HG02588 (cell line): ENCODE data around the gene PLPPR3.
"Not testable (repeated sequence)": the region's sequence is repeated elsewhere in the genome, so short reads cannot be mapped to it uniquely, and the experiment has no call there.

Source experiments
- ATAC-seq: cut with Tn5 transposase; IDR thresholded peaks from one replicate; pipeline ENCODE4 v1.9.1; 2021; ENCODE audit warnings: mild to moderate bottlenecking, moderate library complexity; ENCODE audit not compliant: unreplicated experiment

PLPPR3 gene

GRCh38 chr19:829129-829758 is 7.5 kb upstream of the PLPPR3 start:
- no peak for ATAC-seq

DNA sequence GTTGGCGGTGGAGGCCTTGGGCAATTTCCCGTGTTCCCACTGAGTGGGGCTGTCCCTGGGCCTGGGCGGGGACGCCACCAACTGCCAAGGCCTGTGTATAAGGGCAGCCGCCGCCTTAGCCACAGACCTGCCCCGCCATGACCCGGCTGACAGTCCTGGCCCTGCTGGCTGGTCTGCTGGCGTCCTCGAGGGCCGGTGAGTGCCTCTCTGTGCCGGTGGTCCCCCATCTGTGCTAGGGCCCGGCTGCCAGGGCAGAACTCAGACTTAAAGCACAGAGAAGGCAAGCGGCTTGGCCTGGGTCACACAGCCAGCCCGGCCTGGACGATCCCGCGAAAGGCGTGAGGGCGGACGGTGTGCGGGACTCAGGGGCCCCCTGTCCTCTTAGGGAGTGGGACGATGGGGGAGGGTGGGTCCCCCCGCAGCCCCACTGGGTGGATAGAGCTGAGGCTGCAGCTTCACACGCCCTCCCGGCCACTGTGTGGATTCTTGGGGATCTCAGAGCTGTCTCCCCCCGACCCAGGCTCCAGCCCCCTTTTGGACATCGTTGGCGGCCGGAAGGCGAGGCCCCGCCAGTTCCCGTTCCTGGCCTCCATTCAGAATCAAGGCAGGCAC is 6.1 kb upstream of the PLPPR3 start, which contains the start of gene AZU1:
Gene AZU1 (plus strand): TSS at position 128 of the 612 bp plus-strand sequence. CDS start 10 bp downstream, at position 138.
- no peak for ATAC-seq

DNA sequence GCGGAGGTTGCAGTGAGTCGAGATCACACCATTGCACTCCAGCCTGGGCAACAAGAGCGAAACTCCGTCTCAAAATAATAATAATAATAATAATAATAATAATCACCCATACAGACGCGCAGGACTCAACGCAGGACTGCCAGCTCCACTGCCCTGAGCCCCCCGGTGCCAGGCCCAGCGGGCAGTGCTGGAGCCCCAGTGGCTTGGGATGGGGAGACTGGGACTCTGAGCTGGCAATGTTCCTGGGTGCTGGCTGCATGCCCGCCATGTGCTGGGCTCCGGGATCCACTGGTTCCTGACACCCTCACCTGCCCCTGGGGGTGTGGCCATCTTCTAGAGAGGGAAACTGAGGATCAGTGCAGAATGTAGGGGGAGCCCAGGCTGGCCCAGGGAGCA is 5.6 kb upstream of the PLPPR3 start:
- no peak for ATAC-seq

- no peak for ATAC-seq
These were observed 4.3 kb upstream of the PLPPR3 start for GRCh38 chr19:825897-826644.

DNA sequence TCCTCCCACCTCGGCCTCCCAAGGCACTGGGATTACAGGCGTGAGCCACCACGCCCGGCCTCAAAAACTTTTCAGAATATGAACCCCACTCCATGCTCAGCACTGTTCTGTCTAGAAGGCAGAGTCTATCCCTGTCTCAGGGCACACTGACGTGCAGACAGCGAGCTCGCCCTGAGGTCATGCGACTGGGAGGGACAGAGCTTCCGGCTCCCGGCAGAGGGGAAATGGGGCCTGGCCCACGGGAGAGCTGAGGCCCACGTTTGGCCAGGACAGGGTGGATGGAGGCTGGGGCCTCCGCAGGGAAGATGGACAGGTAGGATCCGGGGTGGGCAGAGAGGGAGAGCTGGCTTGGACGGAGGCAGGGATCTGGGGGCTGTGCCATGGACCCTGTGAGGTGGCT is 3.1 kb upstream of the PLPPR3 start:
- ATAC-seq: no peak

- ATAC-seq: no peak
These were observed 1.9 kb upstream of the PLPPR3 start for GRCh38 chr19:823565-824121.

- ATAC-seq: no peak
These were observed 427 bp downstream of the PLPPR3 start for GRCh38 chr19:821231-821824.

GRCh38 chr19:820212-820611 is 1.5 kb downstream of the PLPPR3 start:
- not testable (repeated sequence) for ATAC-seq

DNA sequence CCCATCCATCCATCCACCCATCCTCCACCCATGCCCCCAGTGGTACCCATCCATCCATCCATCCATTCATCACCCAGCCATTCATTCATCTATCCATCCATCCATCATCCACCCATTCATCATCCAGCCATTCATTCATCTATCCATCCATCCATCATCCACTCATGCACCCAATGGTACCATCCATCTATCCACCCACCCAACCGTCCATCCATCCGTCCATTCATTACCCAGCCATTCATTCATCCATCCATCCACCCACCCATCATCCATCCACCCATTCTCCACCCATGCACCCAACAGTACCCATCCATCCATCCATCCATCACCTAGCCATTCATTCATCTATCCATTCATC is 5.3 kb downstream of the PLPPR3 start:
- ATAC-seq: no peak

DNA sequence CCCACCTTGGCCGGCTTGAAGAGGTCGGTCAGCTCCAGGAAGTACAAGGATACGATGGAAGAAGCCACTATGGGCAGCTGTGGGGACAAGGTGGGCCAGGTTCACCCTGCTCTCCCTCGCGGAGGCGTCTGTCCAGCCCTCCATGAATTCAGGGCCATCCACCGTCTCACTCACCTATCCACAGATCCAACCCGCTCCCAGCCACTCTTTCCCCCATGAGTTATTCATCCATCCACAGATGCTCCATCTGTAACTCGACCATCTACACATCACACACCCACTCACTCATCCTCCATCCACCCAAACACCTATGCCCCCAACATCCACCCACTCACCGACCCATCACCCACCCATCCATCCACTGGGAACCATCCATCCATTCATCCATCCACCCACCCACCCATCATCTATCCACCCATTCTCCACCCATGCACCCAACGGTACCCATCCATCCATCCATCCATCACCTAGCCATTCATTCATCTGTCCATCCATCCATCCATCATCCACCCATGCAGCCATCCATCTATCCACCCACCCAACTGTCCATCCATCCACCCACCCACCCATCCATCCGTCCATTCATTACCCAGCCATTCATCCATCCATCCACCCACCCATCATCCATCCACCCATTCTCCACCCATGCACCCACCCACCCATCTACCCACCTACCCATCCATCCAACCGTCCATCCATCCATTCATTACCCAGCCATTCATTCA is 5.8 kb downstream of the PLPPR3 start:
- no peak for ATAC-seq

DNA sequence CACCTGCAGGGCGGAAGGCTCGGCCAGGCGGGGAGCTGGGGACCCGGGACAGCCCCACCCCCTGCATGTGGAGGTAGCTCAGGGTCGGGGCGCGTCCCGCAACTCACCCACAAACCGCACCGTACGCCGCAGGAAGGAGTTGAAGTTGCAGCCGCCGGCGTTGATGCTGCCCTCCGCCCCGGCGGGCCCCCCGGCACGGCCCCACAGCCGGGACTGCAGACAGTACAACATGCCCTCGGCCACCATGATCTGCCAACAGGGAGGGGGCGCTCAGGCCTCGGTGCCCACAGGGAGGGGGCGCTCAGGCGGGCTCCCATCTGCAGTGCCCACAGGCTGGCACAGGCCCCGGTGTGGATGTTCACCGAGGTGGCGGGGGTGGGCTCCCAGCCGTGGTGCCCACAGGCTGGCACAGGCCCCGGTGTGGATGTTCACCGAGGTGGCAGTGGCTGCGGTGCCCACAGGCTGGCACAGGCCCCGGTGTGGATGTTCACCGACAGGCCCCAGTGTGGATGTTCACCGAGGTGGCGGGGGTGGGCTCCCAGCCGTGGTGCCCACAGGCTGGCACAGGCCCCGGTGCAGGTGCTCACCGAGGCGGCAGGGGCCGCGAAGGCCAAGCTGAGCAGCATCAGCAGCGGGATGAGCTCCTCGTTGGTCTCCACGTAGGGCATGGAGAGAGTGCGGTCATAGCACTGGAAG is 6.5 kb downstream of the PLPPR3 start:
- ATAC-seq: no peak

DNA sequence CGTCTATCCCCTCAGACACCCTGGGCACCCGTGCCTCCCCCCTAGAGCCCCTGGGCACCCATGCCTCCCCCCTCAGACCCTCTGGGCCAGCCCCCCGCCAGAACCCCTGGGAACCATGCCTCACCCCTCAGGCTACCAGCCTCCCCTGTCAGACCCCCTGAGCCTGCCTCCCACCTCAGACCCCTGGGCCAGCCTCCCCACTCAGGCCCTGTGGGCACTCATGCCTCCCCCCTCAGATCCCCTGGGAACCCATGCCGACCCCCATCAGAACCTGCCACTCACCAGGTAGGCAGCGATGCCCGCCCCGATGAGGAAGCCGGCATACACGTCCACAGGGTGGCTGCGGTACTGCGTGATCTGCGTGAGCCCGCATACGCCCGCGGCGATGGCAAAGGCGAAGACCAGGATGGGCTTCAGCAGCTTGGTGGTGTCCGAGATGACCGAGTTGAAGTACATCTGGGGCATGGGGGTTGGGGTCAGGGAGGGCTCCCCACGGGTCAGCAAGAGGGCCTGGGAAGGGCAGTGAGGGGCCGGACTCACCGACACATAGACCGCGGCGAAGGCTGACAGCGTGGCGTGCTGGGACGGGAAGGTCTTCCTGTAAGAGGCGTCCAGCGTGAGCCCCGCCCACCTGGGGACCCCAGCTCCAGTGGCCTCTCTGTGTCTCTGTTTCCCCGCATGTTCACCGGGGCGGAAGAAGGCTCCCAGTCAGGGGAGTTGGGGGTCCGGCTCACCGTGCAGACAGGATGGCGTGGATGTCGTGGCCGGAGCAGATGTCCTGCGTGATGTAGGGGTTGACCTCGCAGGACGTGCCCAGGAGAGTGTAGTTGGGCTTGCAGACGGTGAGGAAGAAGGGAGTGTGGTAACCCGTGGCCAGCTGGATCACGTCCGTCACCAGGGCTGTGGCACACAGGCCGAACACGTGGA is 7.3 kb downstream of the PLPPR3 start:
- no peak for ATAC-seq

GRCh38 chr19:813219-814151 is 8.3 kb downstream of the PLPPR3 start:
- no peak for ATAC-seq

DNA sequence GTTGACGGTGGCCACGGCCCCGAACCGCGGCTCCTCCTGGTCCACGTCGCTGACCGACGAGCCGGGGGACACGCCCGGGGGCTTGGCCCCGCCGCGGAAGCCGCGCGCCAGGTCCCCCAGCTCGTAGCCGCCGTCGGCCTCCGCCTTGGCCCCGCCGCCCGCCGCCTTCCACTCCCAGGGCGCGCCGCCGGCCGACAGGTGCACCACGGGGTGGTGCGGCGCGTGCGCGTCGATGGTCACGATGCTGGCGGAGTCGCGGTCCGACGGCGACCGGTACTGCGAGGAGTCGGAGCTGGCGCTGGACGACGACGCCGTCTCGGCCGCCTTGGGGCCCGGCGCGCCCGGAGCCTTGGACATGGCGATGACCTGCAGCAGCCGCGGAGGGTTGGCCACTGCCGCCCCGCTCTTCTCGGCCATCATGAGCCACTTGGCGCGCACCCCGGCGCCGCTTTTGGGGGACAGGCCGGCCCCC is 9.0 kb downstream of the PLPPR3 start:
- no peak for ATAC-seq

- no peak for ATAC-seq
These were observed 9.6 kb downstream of the PLPPR3 start for GRCh38 chr19:812049-812746.

- ATAC-seq: no peak
These were observed 10.2 kb downstream of the PLPPR3 start for GRCh38 chr19:811506-812048.

DNA sequence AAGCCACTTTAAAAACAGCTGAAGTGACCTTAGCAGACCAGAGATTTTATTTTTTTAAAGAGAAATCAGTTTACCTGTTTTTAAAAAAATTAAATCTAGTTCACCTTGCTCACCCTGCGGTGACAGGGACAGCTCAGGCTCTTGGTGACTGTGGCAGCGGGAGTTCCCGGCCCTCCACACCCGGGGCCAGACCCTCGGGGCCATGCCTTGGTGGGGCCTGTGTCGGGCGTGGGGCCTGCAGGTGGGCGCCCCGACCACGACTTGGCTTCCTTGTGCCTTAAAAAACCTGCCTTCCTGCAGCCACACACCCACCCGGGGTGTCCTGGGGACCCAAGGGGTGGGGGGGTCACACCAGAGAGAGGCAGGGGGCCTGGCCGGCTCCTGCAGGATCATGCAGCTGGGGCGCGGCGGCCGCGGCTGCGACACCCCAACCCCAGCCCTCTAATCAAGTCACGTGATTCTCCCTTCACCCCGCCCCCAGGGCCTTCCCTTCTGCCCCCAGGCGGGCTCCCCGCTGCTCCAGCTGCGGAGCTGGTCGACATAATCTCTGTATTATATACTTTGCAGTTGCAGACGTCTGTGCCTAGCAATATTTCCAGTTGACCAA is 10.8 kb downstream of the PLPPR3 start:
- ATAC-seq: no peak
